Measurements from ENCODE around the gene B3GALNT2.
A peak's percentile ranks its signal among the peaks of the same experiment; 100 is the strongest.

The B3GALNT2 gene

DNA sequence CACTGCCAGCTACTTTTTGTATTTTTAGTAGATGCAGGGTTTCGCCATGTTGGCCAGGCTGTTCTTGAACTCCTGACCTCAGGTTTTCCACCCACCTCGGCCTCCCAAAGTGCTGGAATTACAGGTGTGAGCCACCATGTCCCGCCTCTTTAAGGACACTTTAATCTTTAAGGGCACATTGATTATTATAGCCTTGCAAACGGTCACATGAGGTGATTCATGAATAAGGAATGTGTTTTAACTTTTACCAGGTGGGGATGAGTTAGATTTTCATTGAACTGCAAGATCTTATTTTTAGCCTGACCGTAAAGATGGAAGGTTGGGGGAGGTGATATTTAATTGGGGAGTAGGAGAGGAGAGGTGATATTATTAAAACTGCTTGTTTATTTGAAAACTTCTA is 75.1 kb downstream of the B3GALNT2 start:
- H3K9me3 ChIP-seq (ENCODE audit: control insufficient read depth, low read length), result no peaks in the 10 kb centered on the region
- H3K27ac ChIP-seq (ENCODE audit: insufficient read depth, low read length, poor library complexity, severe bottlenecking), result no peak overlapping the region
- H3K4me1 ChIP-seq (ENCODE audit: control insufficient read depth, insufficient read depth, low read length, poor library complexity, severe bottlenecking), result no peaks in the 10 kb centered on the region
- no peak for DNase-seq
- peaks cover 13% of the 10 kb centered on the region for H3K36me3 ChIP-seq (ENCODE audit: control insufficient read depth, insufficient read depth, low read length)
- no peaks in the 10 kb centered on the region for H3K27me3 ChIP-seq (replicated peaks; ENCODE audit: control insufficient read depth, insufficient read depth, low read length, poor library complexity, severe bottlenecking)
- no peak overlapping the region for H3K4me3 ChIP-seq (ENCODE audit: insufficient read depth, low read depth, low read length, poor library complexity, severe bottlenecking)

GRCh38 chr1:235427447-235427846 is 76.8 kb downstream of the B3GALNT2 start:
- H3K36me3 ChIP-seq (ENCODE audit: control insufficient read depth, insufficient read depth, low read length), result peaks cover 4% of the 10 kb centered on the region
- no peaks in the 10 kb centered on the region for H3K27me3 ChIP-seq (replicated peaks; ENCODE audit: control insufficient read depth, insufficient read depth, low read length, poor library complexity, severe bottlenecking)
- H3K27ac ChIP-seq (ENCODE audit: insufficient read depth, low read length, poor library complexity, severe bottlenecking), result no peak overlapping the region
- peaks cover 6% of the 10 kb centered on the region for H3K4me1 ChIP-seq (ENCODE audit: control insufficient read depth, insufficient read depth, low read length, poor library complexity, severe bottlenecking)
- DNase-seq, result no peak
- no peak overlapping the region for H3K4me3 ChIP-seq (ENCODE audit: insufficient read depth, low read depth, low read length, poor library complexity, severe bottlenecking)
- H3K9me3 ChIP-seq (ENCODE audit: control insufficient read depth, low read length), result no peaks in the 10 kb centered on the region

DNA sequence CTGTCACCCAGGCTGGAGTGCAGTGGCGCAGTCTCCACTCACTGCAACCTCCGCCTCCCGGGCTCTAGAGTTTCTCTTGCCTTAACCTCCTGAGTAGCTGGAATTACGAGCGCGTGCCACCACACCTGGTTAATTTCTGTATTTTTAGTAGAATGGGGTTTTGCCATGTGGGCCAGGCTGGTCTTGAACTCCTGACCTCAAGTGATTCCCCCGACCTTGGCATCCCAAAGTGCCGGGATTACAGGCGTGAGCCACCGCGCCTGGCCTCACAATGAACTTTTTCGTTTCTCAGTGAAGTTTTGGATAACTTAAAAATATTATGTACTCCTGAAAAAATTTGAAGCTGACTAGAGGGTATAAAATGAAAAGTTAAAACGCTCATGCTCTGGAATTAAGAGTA is 77.6 kb downstream of the B3GALNT2 start:
- Histone ChIP-seq H3K36me3 (ENCODE audit: control insufficient read depth, insufficient read depth, low read length) (peaks cover 4% of the 10 kb centered on the region), H3K27ac (ENCODE audit: insufficient read depth, low read length, poor library complexity, severe bottlenecking) (no peak overlapping the region), H3K4me1 (ENCODE audit: control insufficient read depth, insufficient read depth, low read length, poor library complexity, severe bottlenecking) (peaks cover 6% of the 10 kb centered on the region), H3K4me3 (ENCODE audit: insufficient read depth, low read depth, low read length, poor library complexity, severe bottlenecking) (no peak overlapping the region), H3K9me3 (ENCODE audit: control insufficient read depth, low read length) (no peaks in the 10 kb centered on the region), H3K27me3 (replicated peaks; ENCODE audit: control insufficient read depth, insufficient read depth, low read length, poor library complexity, severe bottlenecking) (no peaks in the 10 kb centered on the region)
- no peak for DNase-seq

DNA sequence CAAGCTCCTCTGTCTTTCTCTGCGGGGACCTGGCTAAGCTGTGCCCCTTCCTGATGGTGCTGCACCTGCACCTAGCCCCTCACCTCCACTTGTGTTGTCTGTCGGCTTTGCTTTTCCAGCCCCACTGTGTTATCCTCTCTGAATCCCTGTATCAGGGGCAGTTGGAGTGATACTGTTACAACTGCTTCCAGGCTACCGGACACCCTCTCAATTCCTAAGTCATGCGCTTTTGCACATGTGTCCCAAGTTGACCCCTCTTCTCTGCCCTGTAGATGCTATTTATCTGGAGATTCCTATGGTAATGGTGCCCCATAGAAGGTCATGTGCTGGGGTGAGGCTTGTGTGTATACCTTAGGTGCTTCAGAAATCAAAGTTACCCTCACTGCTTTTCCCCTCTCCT is 78.1 kb downstream of the B3GALNT2 start:
- H3K4me3 ChIP-seq (ENCODE audit: insufficient read depth, low read depth, low read length, poor library complexity, severe bottlenecking), result no peak overlapping the region
- peaks cover 4% of the 10 kb centered on the region for H3K36me3 ChIP-seq (ENCODE audit: control insufficient read depth, insufficient read depth, low read length)
- no peaks in the 10 kb centered on the region for H3K27me3 ChIP-seq (replicated peaks; ENCODE audit: control insufficient read depth, insufficient read depth, low read length, poor library complexity, severe bottlenecking)
- peaks cover 6% of the 10 kb centered on the region for H3K4me1 ChIP-seq (ENCODE audit: control insufficient read depth, insufficient read depth, low read length, poor library complexity, severe bottlenecking)
- DNase-seq, result no peak
- H3K27ac ChIP-seq (ENCODE audit: insufficient read depth, low read length, poor library complexity, severe bottlenecking), result no peak overlapping the region
- no peaks in the 10 kb centered on the region for H3K9me3 ChIP-seq (ENCODE audit: control insufficient read depth, low read length)

DNA sequence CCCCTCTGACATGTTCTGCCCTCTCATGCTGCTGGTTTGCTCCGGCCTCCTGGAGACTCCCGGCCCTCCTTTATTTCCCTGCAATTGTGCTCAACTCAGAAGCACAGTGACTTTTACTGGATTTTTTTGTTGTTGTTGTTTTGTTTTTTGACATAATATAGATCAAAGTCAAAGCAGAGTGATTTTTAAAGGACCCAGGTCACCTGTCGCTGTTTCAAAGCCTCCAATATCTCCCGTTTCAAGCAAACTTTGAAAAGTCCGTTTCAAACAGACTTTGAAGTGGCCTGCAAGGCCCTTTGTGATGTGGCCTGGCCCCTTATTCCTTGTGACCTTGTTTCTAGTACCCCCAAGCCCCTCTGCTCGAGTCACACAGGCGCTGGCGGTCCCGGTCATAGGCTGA is 78.9 kb downstream of the B3GALNT2 start:
- H3K27ac ChIP-seq (ENCODE audit: insufficient read depth, low read length, poor library complexity, severe bottlenecking), result no peak overlapping the region

DNA sequence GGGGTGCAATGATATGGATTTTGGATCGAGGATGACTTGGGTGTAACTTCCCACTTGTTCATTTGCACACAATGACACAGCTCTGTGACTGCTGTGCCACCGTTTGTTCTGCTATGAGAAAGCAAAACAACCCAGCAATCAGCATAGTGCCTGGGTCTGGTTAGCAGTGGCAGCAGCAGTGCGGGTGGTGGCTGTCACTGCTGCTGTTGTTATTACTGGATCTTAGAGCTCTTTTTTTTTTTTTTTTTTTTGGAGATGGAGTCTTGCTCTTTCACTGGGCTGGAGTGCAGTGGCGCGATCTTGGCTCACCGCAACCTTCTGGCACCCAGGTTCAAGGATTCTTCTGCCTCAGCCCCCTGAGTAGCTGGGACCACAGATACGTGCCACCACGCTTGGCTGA is 80.2 kb downstream of the B3GALNT2 start:
- Histone ChIP-seq H3K4me3 (ENCODE audit: insufficient read depth, low read depth, low read length, poor library complexity, severe bottlenecking) (no peak overlapping the region), H3K27ac (ENCODE audit: insufficient read depth, low read length, poor library complexity, severe bottlenecking) (no peak overlapping the region), H3K36me3 (ENCODE audit: control insufficient read depth, insufficient read depth, low read length) (peaks cover 8% of the 10 kb centered on the region), H3K27me3 (replicated peaks; ENCODE audit: control insufficient read depth, insufficient read depth, low read length, poor library complexity, severe bottlenecking) (no peaks in the 10 kb centered on the region), H3K4me1 (ENCODE audit: control insufficient read depth, insufficient read depth, low read length, poor library complexity, severe bottlenecking) (peaks cover 6% of the 10 kb centered on the region), H3K9me3 (ENCODE audit: control insufficient read depth, low read length) (no peaks in the 10 kb centered on the region)
- no peak for DNase-seq

More for the DNA sequence above, 78.9 kb downstream of the B3GALNT2 start:
- peaks cover 6% of the 10 kb centered on the region for H3K4me1 ChIP-seq (ENCODE audit: control insufficient read depth, insufficient read depth, low read length, poor library complexity, severe bottlenecking)
- no peaks in the 10 kb centered on the region for H3K27me3 ChIP-seq (replicated peaks; ENCODE audit: control insufficient read depth, insufficient read depth, low read length, poor library complexity, severe bottlenecking)
- peaks cover 4% of the 10 kb centered on the region for H3K36me3 ChIP-seq (ENCODE audit: control insufficient read depth, insufficient read depth, low read length)
- no peaks in the 10 kb centered on the region for H3K9me3 ChIP-seq (ENCODE audit: control insufficient read depth, low read length)
- no peak for DNase-seq
- no peak overlapping the region for H3K4me3 ChIP-seq (ENCODE audit: insufficient read depth, low read depth, low read length, poor library complexity, severe bottlenecking)

- peaks cover 8% of the 10 kb centered on the region for H3K36me3 ChIP-seq (ENCODE audit: control insufficient read depth, insufficient read depth, low read length)
- H3K27ac ChIP-seq (ENCODE audit: insufficient read depth, low read length, poor library complexity, severe bottlenecking), result no peak overlapping the region
- no peak for DNase-seq
- no peaks in the 10 kb centered on the region for H3K27me3 ChIP-seq (replicated peaks; ENCODE audit: control insufficient read depth, insufficient read depth, low read length, poor library complexity, severe bottlenecking)
- no peaks in the 10 kb centered on the region for H3K9me3 ChIP-seq (ENCODE audit: control insufficient read depth, low read length)
- H3K4me1 ChIP-seq (ENCODE audit: control insufficient read depth, insufficient read depth, low read length, poor library complexity, severe bottlenecking), result peaks cover 6% of the 10 kb centered on the region
- H3K4me3 ChIP-seq (ENCODE audit: insufficient read depth, low read depth, low read length, poor library complexity, severe bottlenecking), result no peak overlapping the region
These were observed 81.0 kb downstream of the B3GALNT2 start for GRCh38 chr1:235423214-235423652.

GRCh38 chr1:235421751-235422150 is 82.5 kb downstream of the B3GALNT2 start:
- Histone ChIP-seq H3K4me3 (ENCODE audit: insufficient read depth, low read depth, low read length, poor library complexity, severe bottlenecking) (no peak overlapping the region), H3K4me1 (ENCODE audit: control insufficient read depth, insufficient read depth, low read length, poor library complexity, severe bottlenecking) (peaks cover 6% of the 10 kb centered on the region), H3K9me3 (ENCODE audit: control insufficient read depth, low read length) (no peaks in the 10 kb centered on the region), H3K27ac (ENCODE audit: insufficient read depth, low read length, poor library complexity, severe bottlenecking) (no peak overlapping the region), H3K27me3 (replicated peaks; ENCODE audit: control insufficient read depth, insufficient read depth, low read length, poor library complexity, severe bottlenecking) (no peaks in the 10 kb centered on the region), H3K36me3 (ENCODE audit: control insufficient read depth, insufficient read depth, low read length) (peaks cover 4% of the 10 kb centered on the region)
- DNase-seq, result no peak

GRCh38 chr1:235417086-235417697 is 87.1 kb downstream of the B3GALNT2 start:
- no peaks in the 10 kb centered on the region for H3K27me3 ChIP-seq (replicated peaks; ENCODE audit: control insufficient read depth, insufficient read depth, low read length, poor library complexity, severe bottlenecking)
- peak; percentile 12 to 50 (median 18) for DNase-seq
- no peaks in the 10 kb centered on the region for H3K9me3 ChIP-seq (ENCODE audit: control insufficient read depth, low read length)
- no peak overlapping the region for H3K4me3 ChIP-seq (ENCODE audit: insufficient read depth, low read depth, low read length, poor library complexity, severe bottlenecking)
- no peak overlapping the region for H3K27ac ChIP-seq (ENCODE audit: insufficient read depth, low read length, poor library complexity, severe bottlenecking)
- peaks cover 3% of the 10 kb centered on the region for H3K4me1 ChIP-seq (ENCODE audit: control insufficient read depth, insufficient read depth, low read length, poor library complexity, severe bottlenecking)
- peaks cover 4% of the 10 kb centered on the region for H3K36me3 ChIP-seq (ENCODE audit: control insufficient read depth, insufficient read depth, low read length)

- Histone ChIP-seq H3K27ac (ENCODE audit: insufficient read depth, low read length, poor library complexity, severe bottlenecking) (no peak overlapping the region), H3K27me3 (replicated peaks; ENCODE audit: control insufficient read depth, insufficient read depth, low read length, poor library complexity, severe bottlenecking) (no peaks in the 10 kb centered on the region), H3K4me3 (ENCODE audit: insufficient read depth, low read depth, low read length, poor library complexity, severe bottlenecking) (no peak overlapping the region), H3K9me3 (ENCODE audit: control insufficient read depth, low read length) (no peaks in the 10 kb centered on the region), H3K4me1 (ENCODE audit: control insufficient read depth, insufficient read depth, low read length, poor library complexity, severe bottlenecking) (peaks cover 3% of the 10 kb centered on the region), H3K36me3 (ENCODE audit: control insufficient read depth, insufficient read depth, low read length) (peaks cover 4% of the 10 kb centered on the region)
- no peak for DNase-seq
These were observed 87.6 kb downstream of the B3GALNT2 start for GRCh38 chr1:235416662-235417049.
